ENCODE data around the gene NAA25. TPM values are rescaled to one million over a fixed set of nuclear protein-coding genes. Genes with fewer than 3 reads are reported as not detected.

NAA25 gene
- total and polyA plus RNA-seq, 9 of the 15 experiments (the other 6 are each of a cell fraction or from before 2014, with no cell fraction given): 26.6 to 59.6 (median 48.9) TPM

- TF ChIP-seq ZNF165 (CRISPR knock-in tag; IDR thresholded peaks at IDR 0.05; ENCODE audit: borderline replicate concordance): no peak
- TF ChIP-seq ZNF780A (CRISPR knock-in tag; IDR thresholded peaks at IDR 0.05): no peak
- TF ChIP-seq, protein P1, sequence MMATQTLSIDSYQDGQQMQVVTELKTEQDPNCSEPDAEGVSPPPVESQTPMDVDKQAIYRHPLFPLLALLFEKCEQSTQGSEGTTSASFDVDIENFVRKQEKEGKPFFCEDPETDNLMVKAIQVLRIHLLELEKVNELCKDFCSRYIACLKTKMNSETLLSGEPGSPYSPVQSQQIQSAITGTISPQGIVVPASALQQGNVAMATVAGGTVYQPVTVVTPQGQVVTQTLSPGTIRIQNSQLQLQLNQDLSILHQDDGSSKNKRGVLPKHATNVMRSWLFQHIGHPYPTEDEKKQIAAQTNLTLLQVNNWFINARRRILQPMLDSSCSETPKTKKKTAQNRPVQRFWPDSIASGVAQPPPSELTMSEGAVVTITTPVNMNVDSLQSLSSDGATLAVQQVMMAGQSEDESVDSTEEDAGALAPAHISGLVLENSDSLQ (IDR thresholded peaks at IDR 0.05): no peak
- TF ChIP-seq POLR3A (IDR thresholded peaks at IDR 0.05; ENCODE audit: borderline replicate concordance, extremely low read depth, insufficient read depth, insufficient read length): no peak
- TF ChIP-seq BDP1 (IDR thresholded peaks at IDR 0.05; ENCODE audit: insufficient read depth, insufficient read length): no peak
- TF ChIP-seq, protein P2, sequence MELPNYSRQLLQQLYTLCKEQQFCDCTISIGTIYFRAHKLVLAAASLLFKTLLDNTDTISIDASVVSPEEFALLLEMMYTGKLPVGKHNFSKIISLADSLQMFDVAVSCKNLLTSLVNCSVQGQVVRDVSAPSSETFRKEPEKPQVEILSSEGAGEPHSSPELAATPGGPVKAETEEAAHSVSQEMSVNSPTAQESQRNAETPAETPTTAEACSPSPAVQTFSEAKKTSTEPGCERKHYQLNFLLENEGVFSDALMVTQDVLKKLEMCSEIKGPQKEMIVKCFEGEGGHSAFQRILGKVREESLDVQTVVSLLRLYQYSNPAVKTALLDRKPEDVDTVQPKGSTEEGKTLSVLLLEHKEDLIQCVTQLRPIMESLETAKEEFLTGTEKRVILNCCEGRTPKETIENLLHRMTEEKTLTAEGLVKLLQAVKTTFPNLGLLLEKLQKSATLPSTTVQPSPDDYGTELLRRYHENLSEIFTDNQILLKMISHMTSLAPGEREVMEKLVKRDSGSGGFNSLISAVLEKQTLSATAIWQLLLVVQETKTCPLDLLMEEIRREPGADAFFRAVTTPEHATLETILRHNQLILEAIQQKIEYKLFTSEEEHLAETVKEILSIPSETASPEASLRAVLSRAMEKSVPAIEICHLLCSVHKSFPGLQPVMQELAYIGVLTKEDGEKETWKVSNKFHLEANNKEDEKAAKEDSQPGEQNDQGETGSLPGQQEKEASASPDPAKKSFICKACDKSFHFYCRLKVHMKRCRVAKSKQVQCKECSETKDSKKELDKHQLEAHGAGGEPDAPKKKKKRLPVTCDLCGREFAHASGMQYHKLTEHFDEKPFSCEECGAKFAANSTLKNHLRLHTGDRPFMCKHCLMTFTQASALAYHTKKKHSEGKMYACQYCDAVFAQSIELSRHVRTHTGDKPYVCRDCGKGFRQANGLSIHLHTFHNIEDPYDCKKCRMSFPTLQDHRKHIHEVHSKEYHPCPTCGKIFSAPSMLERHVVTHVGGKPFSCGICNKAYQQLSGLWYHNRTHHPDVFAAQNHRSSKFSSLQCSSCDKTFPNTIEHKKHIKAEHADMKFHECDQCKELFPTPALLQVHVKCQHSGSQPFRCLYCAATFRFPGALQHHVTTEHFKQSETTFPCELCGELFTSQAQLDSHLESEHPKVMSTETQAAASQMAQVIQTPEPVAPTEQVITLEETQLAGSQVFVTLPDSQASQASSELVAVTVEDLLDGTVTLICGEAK (IDR thresholded peaks at IDR 0.05): peak; percentile 39; the same call in 1 of the 2 replicates
- TF ChIP-seq, protein P2 (CRISPR knock-in tag; IDR thresholded peaks at IDR 0.05): no peak
- no peak for TF ChIP-seq ZNF239 (CRISPR knock-in tag; IDR thresholded peaks at IDR 0.05)
- TF ChIP-seq SREBF1 (IDR thresholded peaks at IDR 0.05; ENCODE audit: borderline replicate concordance, low read depth, low read length): no peak
- no peak for TF ChIP-seq CSDE1 (IDR thresholded peaks at IDR 0.05)
- no peak for TF ChIP-seq ATF3 (IDR thresholded peaks at IDR 0.05)
- no peak for TF ChIP-seq ATF3 (CRISPR knock-in tag; conservative IDR thresholded peaks at IDR 0.05)
- no peak for TF ChIP-seq NUFIP1 (IDR thresholded peaks at IDR 0.05; ENCODE audit: partially characterized antibody)
- TF ChIP-seq ZNF561 (CRISPR knock-in tag; conservative IDR thresholded peaks at IDR 0.05): no peak
Measured at GRCh38 chr12:112122823-112123690, 14.5 kb upstream of the NAA25 start (continued).
